ENCODE data around the gene RFLNA.

RFLNA gene

GRCh38 chr12:124294780-124295341 lies at the start of gene RFLNA:
Gene RFLNA (plus strand): TSS chr12:124295093. CDS start chr12:124295430, 337 bp downstream.
- DNase-seq = no peak

GRCh38 chr12:124247331-124247730 lies 47.6 kb upstream of the RFLNA start:
- DNase-seq = no peak

GRCh38 chr12:124248941-124249825 lies 45.7 kb upstream of the RFLNA start:
- DNase-seq = no peak

GRCh38 chr12:124251186-124251585 lies 43.7 kb upstream of the RFLNA start:
- no peak for DNase-seq

GRCh38 chr12:124252964-124253363 lies 41.9 kb upstream of the RFLNA start:
- DNase-seq = no peak

- no peak for DNase-seq
Measured at GRCh38 chr12:124254126-124254525, 40.8 kb upstream of the RFLNA start.

GRCh38 chr12:124259154-124260066 lies 35.5 kb upstream of the RFLNA start:
- DNase-seq = no peak

- DNase-seq = no peak
Measured at GRCh38 chr12:124261885-124262284, 33.0 kb upstream of the RFLNA start.

GRCh38 chr12:124264089-124264795 lies 30.7 kb upstream of the RFLNA start:
- no peak for DNase-seq

- DNase-seq = no peak
Measured at GRCh38 chr12:124264879-124265278, 30.0 kb upstream of the RFLNA start.

- no peak for DNase-seq
Measured at GRCh38 chr12:124267205-124267778, 27.6 kb upstream of the RFLNA start.

GRCh38 chr12:124270671-124271070 lies 24.2 kb upstream of the RFLNA start:
- DNase-seq = no peak

- peak; percentile 20 for DNase-seq
Measured at GRCh38 chr12:124273630-124274029, 21.3 kb upstream of the RFLNA start.

- no peak for DNase-seq
Measured at GRCh38 chr12:124276337-124276736, 18.6 kb upstream of the RFLNA start.

- DNase-seq = no peak
Measured at GRCh38 chr12:124277394-124278241, 17.3 kb upstream of the RFLNA start.

- DNase-seq = no peak
Measured at GRCh38 chr12:124278389-124279101, 16.3 kb upstream of the RFLNA start.

- DNase-seq = no peak
Measured at GRCh38 chr12:124279315-124279714, 15.6 kb upstream of the RFLNA start.

- DNase-seq = no peak
Measured at GRCh38 chr12:124279846-124280360, 15.0 kb upstream of the RFLNA start.

GRCh38 chr12:124281309-124281708 lies 13.6 kb upstream of the RFLNA start:
- no peak for DNase-seq

GRCh38 chr12:124282287-124282686 lies 12.6 kb upstream of the RFLNA start:
- DNase-seq = no peak

All from stimulated activated CD4-positive, alpha-beta T cell treated with anti-CD3 and anti-CD28 coated beads, Interleukin-1b, Interleukin-23, amount 100 ng/mL, for 48 hours (primary cell).